Neural cell (in vitro differentiated cells): ENCODE data around the gene QSOX2. TPM values are rescaled to one million over a fixed set of nuclear protein-coding genes. Genes with fewer than 3 reads are reported as not detected.

ENCODE experiments used
- H2AFZ ChIP-seq: fragments of 200-600, 300-800 bp; sonication (generic), shearing (Covaris generic); 2 replicates; pipeline ENCODE4 v1.6.0; 2014; ENCODE audit warnings: low read depth, mild to moderate bottlenecking, antibody characterized with exemption, low read length, moderate library complexity
- H3F3A ChIP-seq: fragments of 200-600 bp; shearing (Covaris generic); 2 replicates; pipeline ENCODE4 v1.6.1; 2016; ENCODE audit warnings: mild to moderate bottlenecking, moderate library complexity, mixed read lengths, antibody characterized with exemption, low read length; ENCODE audit not compliant: insufficient read depth, poor library complexity, severe bottlenecking
- H3K27ac ChIP-seq: fragments of 200-600, 300-800 bp; sonication (generic), shearing (Covaris generic); 2 replicates; pipeline ENCODE4 v1.5.1; 2014; ENCODE audit warnings: mild to moderate bottlenecking, low read length, moderate library complexity
- H3K27me3 ChIP-seq: fragments of 300-800, 200-600 bp; sonication (generic), shearing (Covaris generic); 2 replicates; pipeline ENCODE4 v1.6.0; 2014; ENCODE audit warnings: mild to moderate bottlenecking, low read depth, low read length, moderate library complexity; ENCODE audit not compliant: insufficient read depth
- H3K36me3 ChIP-seq: fragments of 300-800, 200-600 bp; sonication (generic), shearing (Covaris generic); 2 replicates; pipeline ENCODE4 v1.5.1; 2014; ENCODE audit warnings: mild to moderate bottlenecking, antibody characterized with exemption, low read length, moderate library complexity; ENCODE audit not compliant: insufficient read depth
- H3K4me2 ChIP-seq: fragments of 300-800, 200-600 bp; sonication (generic), shearing (Covaris generic); 2 replicates; pipeline ENCODE4 v1.6.0; 2014; ENCODE audit warnings: mild to moderate bottlenecking, low read length
- H3K4me3 ChIP-seq: fragments of 300-800, 200-600 bp; sonication (generic), shearing (Covaris generic); 2 replicates; pipeline ENCODE4 v1.5.1; 2014; ENCODE audit warnings: mild to moderate bottlenecking, low read length, moderate library complexity
- H3K79me2 ChIP-seq: fragments of 200-600 bp; shearing (Covaris generic); replicated peaks from 2 replicates; pipeline ENCODE4 v1.6.0; 2014; ENCODE audit warnings: mild to moderate bottlenecking, low read length, moderate library complexity; ENCODE audit not compliant: insufficient read depth
- H3K9ac ChIP-seq: fragments of 300-800, 200-600 bp; sonication (generic), shearing (Covaris generic); 2 replicates; pipeline ENCODE4 v1.6.1; 2016; ENCODE audit warnings: mild to moderate bottlenecking, low read length, mixed read lengths
- H3K9me2 ChIP-seq: fragments of 200-600 bp; shearing (Covaris generic); 2 replicates; pipeline ENCODE4 v1.6.1; 2016; ENCODE audit warnings: mild to moderate bottlenecking, low read length, mixed read lengths; ENCODE audit not compliant: insufficient read depth
- H3K9me3 ChIP-seq: fragments of 200-600, 300-800 bp; sonication (generic), shearing (Covaris generic); 2 replicates; pipeline ENCODE4 v1.6.1; 2016; ENCODE audit warnings: mild to moderate bottlenecking, mixed run types, low read length, moderate library complexity, mixed read lengths
- H4K20me1 ChIP-seq: fragments of 200-600 bp; shearing (Covaris generic); 2 replicates; pipeline ENCODE4 v1.6.1; 2016; ENCODE audit warnings: mild to moderate bottlenecking, mixed run types; ENCODE audit not compliant: insufficient read depth
- EP300 ChIP-seq: fragments of 450-650 bp; conservative IDR thresholded peaks from 2 replicates; pipeline ENCODE4 v1.6.1; 2014; ENCODE audit warnings: antibody characterized with exemption, mild to moderate bottlenecking, moderate library complexity; ENCODE audit not compliant: poor library complexity, severe bottlenecking
- EZH2 ChIP-seq: fragments of 200-600, 300-800 bp; shearing (Covaris generic), sonication (generic); IDR thresholded peaks from 2 replicates; pipeline ENCODE4 v1.6.1; 2014; ENCODE audit warnings: antibody characterized with exemption, low read length, borderline replicate concordance, mild to moderate bottlenecking; ENCODE audit not compliant: insufficient read depth, poor library complexity, severe bottlenecking
- MXI1 ChIP-seq: fragments of 450-650 bp; conservative IDR thresholded peaks from 2 replicates; pipeline ENCODE4 v1.6.1; 2014; ENCODE audit warnings: antibody characterized with exemption, mild to moderate bottlenecking; ENCODE audit not compliant: poor library complexity, severe bottlenecking
- POLR2AphosphoS5 ChIP-seq: IDR thresholded peaks from 2 replicates; pipeline ENCODE4 v1.6.1; 2012
- RAD21 ChIP-seq: fragments of 450-650 bp; conservative IDR thresholded peaks from 2 replicates; pipeline ENCODE4 v1.6.1; 2014; ENCODE audit warnings: antibody characterized with exemption, mild to moderate bottlenecking, moderate library complexity
- SMC3 ChIP-seq: fragments of 450-650 bp; conservative IDR thresholded peaks from 2 replicates; pipeline ENCODE4 v1.6.1; 2014; ENCODE audit warnings: antibody characterized with exemption, mild to moderate bottlenecking, moderate library complexity; ENCODE audit not compliant: poor library complexity
- TAF1 ChIP-seq: IDR thresholded peaks from 2 replicates; pipeline ENCODE4 v1.6.1; 2012; ENCODE audit warnings: low read depth
- polyA plus RNA-seq: library from polyadenylated mRNA; depleted of rRNA; stranded (reverse); fragments of >200 nt; gene quantifications from 2 replicates; pipeline ENCODE4 v1.2.3, GENCODE V29; 2014
- TF ChIP-seq, protein P1 (sequence below): IDR thresholded peaks from 2 replicates; pipeline ENCODE4 v1.6.1; 2012; ENCODE audit warnings: borderline replicate concordance
- TF ChIP-seq, protein P2 (sequence below): fragments of 450-650 bp; IDR thresholded peaks from 2 replicates; pipeline ENCODE4 v1.5.1; 2014; ENCODE audit warnings: antibody characterized with exemption, mild to moderate bottlenecking, moderate library complexity; ENCODE audit not compliant: poor library complexity, severe bottlenecking

The QSOX2 gene
- polyA plus RNA-seq, 1 donor from 2014 or later = 20.7 TPM

DNA sequence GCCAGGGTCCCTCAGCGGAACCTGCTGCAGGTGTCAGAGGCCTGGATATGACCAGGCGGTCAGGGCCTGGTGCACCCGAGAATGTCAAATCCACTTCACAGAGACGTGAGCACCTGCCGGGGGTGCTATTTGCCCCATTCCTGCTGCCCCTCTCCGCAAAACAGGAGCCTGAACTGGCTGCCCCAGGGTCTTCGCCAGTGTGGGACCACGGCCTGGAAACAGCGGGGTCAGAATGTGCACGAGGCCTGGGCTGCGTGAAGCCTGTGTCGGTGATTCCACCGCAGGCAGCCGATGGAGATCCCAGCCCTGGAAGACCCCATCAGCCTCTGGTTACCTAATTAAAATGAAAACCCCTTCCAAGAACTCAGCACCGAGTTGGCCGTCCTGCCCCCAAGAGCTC is 85.8 kb downstream of the QSOX2 start:
- Histone ChIP-seq H3K27ac (no peak overlapping the region), H3K9me2 (no peaks in the 10 kb centered on the region), H3K79me2 (no peaks in the 10 kb centered on the region), H3K9ac (no peak overlapping the region), H3K9me3 (peaks cover 3% of the 10 kb centered on the region), H3K27me3 (no peaks in the 10 kb centered on the region), H3F3A (no peaks in the 10 kb centered on the region), H2AFZ (no peak overlapping the region), H3K4me3 (no peak overlapping the region), H3K4me2 (no peak overlapping the region), H3K36me3 (no peaks in the 10 kb centered on the region), H4K20me1 (no peaks in the 10 kb centered on the region)
- no peak for TF ChIP-seq POLR2AphosphoS5
- TF ChIP-seq, protein P1, sequence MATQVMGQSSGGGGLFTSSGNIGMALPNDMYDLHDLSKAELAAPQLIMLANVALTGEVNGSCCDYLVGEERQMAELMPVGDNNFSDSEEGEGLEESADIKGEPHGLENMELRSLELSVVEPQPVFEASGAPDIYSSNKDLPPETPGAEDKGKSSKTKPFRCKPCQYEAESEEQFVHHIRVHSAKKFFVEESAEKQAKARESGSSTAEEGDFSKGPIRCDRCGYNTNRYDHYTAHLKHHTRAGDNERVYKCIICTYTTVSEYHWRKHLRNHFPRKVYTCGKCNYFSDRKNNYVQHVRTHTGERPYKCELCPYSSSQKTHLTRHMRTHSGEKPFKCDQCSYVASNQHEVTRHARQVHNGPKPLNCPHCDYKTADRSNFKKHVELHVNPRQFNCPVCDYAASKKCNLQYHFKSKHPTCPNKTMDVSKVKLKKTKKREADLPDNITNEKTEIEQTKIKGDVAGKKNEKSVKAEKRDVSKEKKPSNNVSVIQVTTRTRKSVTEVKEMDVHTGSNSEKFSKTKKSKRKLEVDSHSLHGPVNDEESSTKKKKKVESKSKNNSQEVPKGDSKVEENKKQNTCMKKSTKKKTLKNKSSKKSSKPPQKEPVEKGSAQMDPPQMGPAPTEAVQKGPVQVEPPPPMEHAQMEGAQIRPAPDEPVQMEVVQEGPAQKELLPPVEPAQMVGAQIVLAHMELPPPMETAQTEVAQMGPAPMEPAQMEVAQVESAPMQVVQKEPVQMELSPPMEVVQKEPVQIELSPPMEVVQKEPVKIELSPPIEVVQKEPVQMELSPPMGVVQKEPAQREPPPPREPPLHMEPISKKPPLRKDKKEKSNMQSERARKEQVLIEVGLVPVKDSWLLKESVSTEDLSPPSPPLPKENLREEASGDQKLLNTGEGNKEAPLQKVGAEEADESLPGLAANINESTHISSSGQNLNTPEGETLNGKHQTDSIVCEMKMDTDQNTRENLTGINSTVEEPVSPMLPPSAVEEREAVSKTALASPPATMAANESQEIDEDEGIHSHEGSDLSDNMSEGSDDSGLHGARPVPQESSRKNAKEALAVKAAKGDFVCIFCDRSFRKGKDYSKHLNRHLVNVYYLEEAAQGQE = no peak
- TF ChIP-seq, protein P2, sequence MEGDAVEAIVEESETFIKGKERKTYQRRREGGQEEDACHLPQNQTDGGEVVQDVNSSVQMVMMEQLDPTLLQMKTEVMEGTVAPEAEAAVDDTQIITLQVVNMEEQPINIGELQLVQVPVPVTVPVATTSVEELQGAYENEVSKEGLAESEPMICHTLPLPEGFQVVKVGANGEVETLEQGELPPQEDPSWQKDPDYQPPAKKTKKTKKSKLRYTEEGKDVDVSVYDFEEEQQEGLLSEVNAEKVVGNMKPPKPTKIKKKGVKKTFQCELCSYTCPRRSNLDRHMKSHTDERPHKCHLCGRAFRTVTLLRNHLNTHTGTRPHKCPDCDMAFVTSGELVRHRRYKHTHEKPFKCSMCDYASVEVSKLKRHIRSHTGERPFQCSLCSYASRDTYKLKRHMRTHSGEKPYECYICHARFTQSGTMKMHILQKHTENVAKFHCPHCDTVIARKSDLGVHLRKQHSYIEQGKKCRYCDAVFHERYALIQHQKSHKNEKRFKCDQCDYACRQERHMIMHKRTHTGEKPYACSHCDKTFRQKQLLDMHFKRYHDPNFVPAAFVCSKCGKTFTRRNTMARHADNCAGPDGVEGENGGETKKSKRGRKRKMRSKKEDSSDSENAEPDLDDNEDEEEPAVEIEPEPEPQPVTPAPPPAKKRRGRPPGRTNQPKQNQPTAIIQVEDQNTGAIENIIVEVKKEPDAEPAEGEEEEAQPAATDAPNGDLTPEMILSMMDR = no peak
- TF ChIP-seq EZH2 = no peak
- TF ChIP-seq TAF1 = no peak
- no peak for TF ChIP-seq MXI1
- no peak for TF ChIP-seq SMC3

DNA sequence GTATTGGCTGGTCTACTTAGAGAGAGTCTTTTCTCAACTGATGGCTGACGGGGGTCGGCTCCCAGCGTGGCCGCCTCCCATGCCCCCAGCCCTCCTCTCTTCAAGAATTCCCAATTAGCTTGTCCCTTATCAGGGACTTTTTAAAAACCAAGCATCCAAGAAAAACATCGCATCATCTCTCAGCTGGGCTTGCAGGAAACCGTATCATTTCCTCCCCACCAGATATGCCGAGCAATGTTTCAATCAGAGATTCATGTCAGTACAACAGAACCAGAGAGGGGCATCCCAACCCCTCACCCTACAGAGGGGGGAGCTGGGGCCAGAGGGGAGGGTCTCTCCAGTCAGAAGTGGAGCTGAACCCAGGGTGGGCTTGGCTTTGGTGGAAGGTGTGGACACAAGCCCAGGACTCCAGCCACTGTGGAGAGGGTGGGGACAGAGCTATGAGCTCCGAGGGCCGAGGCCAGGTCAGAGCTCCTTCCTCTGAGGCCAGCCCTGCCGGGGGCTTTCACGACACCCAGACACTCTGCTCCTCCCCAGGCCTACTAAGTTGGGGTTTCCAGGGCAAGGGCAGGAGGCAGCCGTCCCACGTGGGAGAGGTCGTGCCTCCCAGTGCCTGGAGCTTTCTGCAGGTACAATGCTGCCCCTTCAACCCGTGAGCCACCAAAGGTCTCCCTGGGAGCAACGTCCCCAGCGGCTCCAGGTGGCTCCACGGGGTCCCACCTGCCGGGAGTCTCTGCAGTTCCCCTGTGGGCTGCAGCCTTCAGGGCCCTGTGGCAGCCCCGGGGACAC is 87.9 kb downstream of the QSOX2 start:
- H3K27me3 ChIP-seq = no peaks in the 10 kb centered on the region
- H3K4me3 ChIP-seq = no peak overlapping the region
- H3K9me2 ChIP-seq = no peaks in the 10 kb centered on the region
- no peaks in the 10 kb centered on the region for H3K9me3 ChIP-seq
- no peaks in the 10 kb centered on the region for H3K36me3 ChIP-seq
- no peaks in the 10 kb centered on the region for H3F3A ChIP-seq
- no peak overlapping the region for H3K9ac ChIP-seq
- H4K20me1 ChIP-seq = no peaks in the 10 kb centered on the region
- H3K79me2 ChIP-seq = no peaks in the 10 kb centered on the region
- H3K27ac ChIP-seq = no peak overlapping the region
- H2AFZ ChIP-seq = no peak overlapping the region
- no peak overlapping the region for H3K4me2 ChIP-seq
- TF ChIP-seq EZH2 = no peak
- TF ChIP-seq EP300 = no peak
- TF ChIP-seq, protein P2 = no peak
- TF ChIP-seq RAD21 = no peak
- no peak for TF ChIP-seq MXI1
- TF ChIP-seq POLR2AphosphoS5 = no peak
- no peak for TF ChIP-seq TAF1
- TF ChIP-seq, protein P1 = no peak
- TF ChIP-seq SMC3 = no peak
